Caco-2 (cell line): ENCODE measurements around the gene ASRGL1. TPM values are rescaled to one million over a fixed set of nuclear protein-coding genes. Genes with fewer than 3 reads are reported as not detected.

Experiments used
- BruUV-seq: library from RNA; stranded (reverse); fragments of 400-500 nt; replicated peaks from 2 replicates; lab custom pipeline; 2021; lab: Mats Ljungman, UMichigan
- CTCF ChIA-PET: fragments of 300-600 bp; sonication (Branson Sonifier 250); formaldehyde crosslinking; loops from one replicate; lab custom pipeline; 2022; ENCODE audit warnings: antibody characterized with exemption; lab: Charles Lee
- POLR2A ChIA-PET: fragments of 300-600 bp; sonication (Branson Sonifier 250); formaldehyde crosslinking; loops from one replicate; lab custom pipeline; 2022; ENCODE audit warnings: antibody characterized with exemption; lab: Charles Lee
- DNase-seq, 2 experiments: peaks; one replicate each; pipeline versions ENCODE4 v3.0.0 to v3.0.0-alpha.2; 2020 to 2022
- H3K27me3 ChIP-seq: replicated peaks from 2 replicates; pipeline ENCODE4 v1.6.0; 2011; ENCODE audit warnings: low read length; ENCODE audit not compliant: control insufficient read depth, insufficient read depth
- H3K36me3 ChIP-seq: 2 replicates; pipeline ENCODE4 v1.5.1; 2011; ENCODE audit warnings: low read length; ENCODE audit not compliant: control insufficient read depth, insufficient read depth
- H3K4me1 ChIP-seq: fragments of 250-450 bp; sonication (Bioruptor Pico); 2 replicates; pipeline ENCODE4 v1.5.1; 2020; ENCODE audit warnings: mild to moderate bottlenecking
- H3K4me3 ChIP-seq: 2 replicates; pipeline ENCODE4 v1.5.1; 2011; ENCODE audit warnings: low read depth, mild to moderate bottlenecking, control low read depth, low read length
- H3K9me3 ChIP-seq: fragments of 250-450 bp; sonication (Bioruptor Pico); 2 replicates; pipeline ENCODE4 v1.5.1; 2020; ENCODE audit warnings: mild to moderate bottlenecking, moderate library complexity
- H3K27ac Mint-ChIP-seq: one replicate; pipeline ENCODE4 v1.8.0; 2022; ENCODE audit warnings: mixed read lengths; ENCODE audit not compliant: unreplicated experiment
- H3K27me3 Mint-ChIP-seq: one replicate; pipeline ENCODE4 v1.8.0; 2022; ENCODE audit warnings: mixed read lengths; ENCODE audit not compliant: insufficient read depth, unreplicated experiment
- H3K36me3 Mint-ChIP-seq: one replicate; pipeline ENCODE4 v1.8.0; 2022; ENCODE audit warnings: mild to moderate bottlenecking, mixed read lengths; ENCODE audit not compliant: insufficient read depth, unreplicated experiment
- H3K4me1 Mint-ChIP-seq: one replicate; pipeline ENCODE4 v1.8.0; 2022; ENCODE audit warnings: low read depth, mixed read lengths; ENCODE audit not compliant: unreplicated experiment
- H3K4me3 Mint-ChIP-seq: one replicate; pipeline ENCODE4 v1.8.0; 2022; ENCODE audit warnings: mild to moderate bottlenecking, moderate library complexity, mixed read lengths; ENCODE audit not compliant: unreplicated experiment
- H3K9me3 Mint-ChIP-seq: one replicate; pipeline ENCODE4 v1.8.0; 2022; ENCODE audit warnings: mixed read lengths; ENCODE audit not compliant: unreplicated experiment
- CTCF ChIP-seq, 2 experiments: fragments of 200-600 bp in 1 of 2; IDR thresholded peaks; 1 replicate in 1 of 2; 2 replicates in 1 of 2; pipeline versions ENCODE4 v1.5.1 to v1.8.0; 2011 to 2022; ENCODE audit warnings: antibody characterized with exemption in 1 of 2, control low read depth in 1 of 2, inconsistent platforms in 1 of 2, low read depth in 1 of 2, low read length in 1 of 2, mild to moderate bottlenecking in 1 of 2, moderate library complexity in 1 of 2; ENCODE audit not compliant: insufficient read depth in 1 of 2, severe bottlenecking in 1 of 2, unreplicated experiment in 1 of 2
- intact Hi-C: fragments of 100-400 bp; cut with micrococcal nuclease; formaldehyde crosslinking; loops from one replicate; pipeline ENCODE4 v1.10.0; 2022; ENCODE audit not compliant: unreplicated experiment
- total RNA-seq: library from RNA; stranded (reverse); gene quantifications from 2 replicates; pipeline ENCODE4 v1.2.3, GENCODE V29; 2022

ASRGL1 gene
- total RNA-seq, 1 experiment from 2014 or later: 41.1 TPM

GRCh38 chr11:62438641-62439040, 101.4 kb downstream of the ASRGL1 start:
- CTCF ChIA-PET: no interaction called here
- H3K4me3 ChIP-seq: no peak overlapping the region
- POLR2A ChIA-PET: no interaction called here
- Mint-ChIP-seq H3K36me3 (no peaks in the 10 kb centered on the region), H3K27me3 (no peaks in the 10 kb centered on the region), H3K4me1 (peaks cover 24% of the 10 kb centered on the region), H3K4me3 (no peak overlapping the region), H3K27ac (no peak overlapping the region), H3K9me3 (no peaks in the 10 kb centered on the region)
- no peak for TF ChIP-seq CTCF (IDR thresholded peaks at IDR 0.05; ENCODE audit: insufficient read depth in 1 of 2, low read depth in 1 of 2, low read length in 1 of 2, severe bottlenecking in 1 of 2, unreplicated experiment in 1 of 2)
- no peaks in the 10 kb centered on the region for H3K9me3 ChIP-seq
- no peaks in the 10 kb centered on the region for H3K36me3 ChIP-seq
- no peak for DNase-seq
- intact Hi-C loops: no loop called here
- H3K27me3 ChIP-seq: no peaks in the 10 kb centered on the region
- peaks cover 10% of the 10 kb centered on the region; the same call in 1 of the 2 replicates for H3K4me1 ChIP-seq
- no TSS peak for BruUV-seq

GRCh38 chr11:62439785-62440602, 102.7 kb downstream of the ASRGL1 start:
- no peaks in the 10 kb centered on the region for H3K27me3 ChIP-seq
- CTCF ChIA-PET: no interaction called here
- no peak overlapping the region for H3K4me3 ChIP-seq
- H3K27me3 Mint-ChIP-seq: no peaks in the 10 kb centered on the region
- TF ChIP-seq CTCF (IDR thresholded peaks at IDR 0.05; ENCODE audit: insufficient read depth in 1 of 2, low read depth in 1 of 2, low read length in 1 of 2, severe bottlenecking in 1 of 2, unreplicated experiment in 1 of 2): no peak
- intact Hi-C loops: no loop called here
- H3K9me3 Mint-ChIP-seq: no peaks in the 10 kb centered on the region
- peaks cover 13% of the 10 kb centered on the region for H3K4me1 Mint-ChIP-seq
- no peaks in the 10 kb centered on the region for H3K36me3 ChIP-seq
- no peak overlapping the region for H3K4me3 Mint-ChIP-seq
- no peak for DNase-seq
- peaks cover 23% of the 10 kb centered on the region for H3K4me1 ChIP-seq
- no peak overlapping the region for H3K27ac Mint-ChIP-seq
- POLR2A ChIA-PET: no interaction called here
- H3K36me3 Mint-ChIP-seq: no peaks in the 10 kb centered on the region
- BruUV-seq: no TSS peak
- no peaks in the 10 kb centered on the region for H3K9me3 ChIP-seq

Other genes with a start within 250 kb of the ASRGL1 start
- gene INCENP, start 213.4 kb upstream of the ASRGL1 start, total RNA-seq: 101 and 110 TPM in 2 replicates
- not detected in 2 replicates for gene SCGB1D1, start 147.2 kb upstream of the ASRGL1 start, total RNA-seq
- gene SCGB2A1, start 128.8 kb upstream of the ASRGL1 start, total RNA-seq: not detected in 2 replicates
- gene SCGB1D2, start 95.2 kb upstream of the ASRGL1 start, total RNA-seq: not detected in 2 replicates
- not detected in 2 replicates for gene SCGB2A2, start 67.3 kb upstream of the ASRGL1 start, total RNA-seq
- gene SCGB1D4, start 38.4 kb upstream of the ASRGL1 start, total RNA-seq: not detected in 2 replicates
- gene SCGB1A1, start 81.6 kb downstream of the ASRGL1 start, total RNA-seq: not detected in 2 replicates
- gene AHNAK, start 209.4 kb downstream of the ASRGL1 start, total RNA-seq: 312 and 324 TPM in 2 replicates
- 2,004 and 2,035 TPM in 2 replicates for gene EEF1G, start 236.4 kb downstream of the ASRGL1 start, total RNA-seq